Measurements from ENCODE around the gene ECE1.
A peak's percentile ranks its signal among the peaks of the same experiment; 100 is the strongest.
"Not testable (repeated sequence)": the region's sequence is repeated elsewhere in the genome, so short reads cannot be mapped to it uniquely, and the experiment has no call there.

The ECE1 gene

DNA sequence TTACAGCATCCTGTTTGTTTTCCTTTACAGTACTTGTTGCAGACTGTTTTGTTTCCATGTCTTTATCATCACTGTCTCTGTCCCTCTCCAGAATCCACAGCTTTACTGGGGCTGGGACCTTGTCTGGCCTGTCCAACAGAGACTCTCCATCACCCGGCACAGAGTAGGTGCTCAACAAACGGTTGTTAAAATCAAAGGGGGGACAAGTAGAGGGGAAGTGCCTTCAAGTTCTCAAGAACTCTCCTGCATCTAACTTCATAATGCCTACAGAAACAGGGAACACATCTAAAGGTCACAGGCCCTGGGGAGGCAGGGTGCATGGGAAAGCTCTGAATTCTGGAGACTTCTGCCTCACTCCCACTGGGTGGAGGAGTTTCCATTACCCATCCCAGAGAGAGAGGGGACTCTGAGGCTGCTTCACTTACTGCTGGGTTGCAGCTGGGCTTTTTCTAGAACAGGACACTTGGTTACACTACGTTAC, 2.3 kb upstream of the ECE1 start:
- no peak for DNase-seq (ENCODE audit: low spot score)

- no peak for DNase-seq (ENCODE audit: low spot score)
Measured at GRCh38 chr1:21291964-21292363, 1.7 kb upstream of the ECE1 start.

GRCh38 chr1:21291184-21291583, 921 bp upstream of the ECE1 start:
- no peak for DNase-seq (ENCODE audit: low spot score)

- no peak for DNase-seq (ENCODE audit: low spot score)
Measured at GRCh38 chr1:21290546-21290944, 282 bp upstream of the ECE1 start.

- no peak for DNase-seq (ENCODE audit: low spot score)
Measured at GRCh38 chr1:21289127-21289526, 1.1 kb downstream of the ECE1 start.

- DNase-seq (ENCODE audit: low spot score), result no peak
Measured at GRCh38 chr1:21287905-21288514, 2.3 kb downstream of the ECE1 start.

DNA sequence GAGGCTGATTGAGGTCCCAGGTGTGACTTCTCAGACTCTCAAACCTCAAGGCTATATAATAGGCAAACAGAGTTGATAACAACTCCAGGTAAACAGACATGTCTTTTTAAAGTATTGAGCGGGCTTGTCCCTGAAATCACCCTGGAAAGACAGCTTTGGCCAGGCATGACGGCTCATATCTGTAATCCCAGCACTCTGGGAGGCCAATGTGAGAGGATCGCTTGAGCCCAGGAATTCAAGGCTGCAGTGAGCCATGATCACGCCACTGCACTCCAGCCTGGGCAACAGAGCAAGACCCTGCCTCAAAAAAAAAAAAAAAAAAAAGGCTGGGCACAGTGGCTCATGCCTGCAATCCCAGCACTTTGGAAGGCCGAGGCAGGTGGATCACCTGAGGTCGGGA, 4.9 kb downstream of the ECE1 start:
- DNase-seq (ENCODE audit: low spot score), result not testable (repeated sequence)

DNA sequence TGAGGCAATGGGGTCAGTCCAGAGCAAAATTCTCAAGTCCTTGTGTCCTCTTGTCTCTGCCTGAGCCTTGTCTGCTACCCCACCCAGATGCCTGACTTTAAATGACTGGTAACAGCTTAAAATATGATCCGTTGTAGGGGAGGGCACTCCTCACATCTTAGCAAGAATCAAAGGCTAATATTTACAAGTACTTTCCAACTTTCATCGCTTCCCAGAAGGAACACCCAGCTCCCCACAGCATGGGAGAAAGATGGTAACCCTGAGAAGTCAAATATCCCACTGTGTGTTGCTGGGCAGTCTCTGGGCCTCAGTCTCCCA, 5.2 kb downstream of the ECE1 start:
- no peak for DNase-seq (ENCODE audit: low spot score)

GRCh38 chr1:21284206-21285054, 5.8 kb downstream of the ECE1 start:
- no peak for DNase-seq (ENCODE audit: low spot score)

DNA sequence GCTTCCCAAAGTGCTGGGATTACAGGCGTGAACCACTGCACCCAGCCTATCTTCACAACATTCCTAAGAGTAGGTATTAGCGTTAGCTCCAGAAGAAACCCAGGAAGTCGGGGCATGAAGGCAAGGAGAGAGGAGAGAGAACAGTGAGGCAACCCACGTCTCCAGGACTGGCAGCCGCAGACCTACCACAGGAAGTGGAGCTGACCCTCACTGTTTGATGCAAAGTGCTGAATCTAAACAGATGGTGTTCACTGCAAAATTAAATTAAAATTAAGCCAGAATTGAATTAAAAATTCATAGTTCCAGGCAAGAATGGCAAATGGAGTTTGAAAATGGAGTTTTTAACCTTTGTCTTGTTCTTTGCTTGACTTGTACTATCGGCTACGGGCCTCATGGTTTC, 6.7 kb downstream of the ECE1 start:
- DNase-seq (ENCODE audit: low spot score), result no peak

DNA sequence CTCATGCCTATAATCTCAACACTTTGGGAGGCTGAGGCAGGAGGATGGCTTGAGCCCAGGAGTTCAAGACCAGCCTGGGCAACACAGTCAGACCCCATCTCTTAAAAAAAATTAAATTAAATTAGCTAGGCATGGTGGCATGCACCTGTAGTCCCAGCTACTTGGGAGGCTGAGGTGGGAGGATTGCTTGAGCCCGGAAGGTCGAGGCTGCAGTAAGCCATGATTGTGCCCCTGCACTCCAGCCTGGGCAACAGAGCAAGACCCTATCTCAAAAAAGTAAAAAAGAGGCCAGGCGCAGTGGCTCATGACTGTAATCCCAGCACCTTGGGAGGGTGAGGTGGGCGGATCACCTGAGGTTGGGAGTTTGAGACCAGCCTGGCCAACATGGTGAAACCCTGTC, 8.2 kb downstream of the ECE1 start:
- DNase-seq (ENCODE audit: low spot score), result not testable (repeated sequence)

GRCh38 chr1:21280482-21280881, 9.8 kb downstream of the ECE1 start:
- DNase-seq (ENCODE audit: low spot score), result no peak

- DNase-seq (ENCODE audit: low spot score), result no peak
Measured at GRCh38 chr1:21280011-21280471, 10.2 kb downstream of the ECE1 start.

DNA sequence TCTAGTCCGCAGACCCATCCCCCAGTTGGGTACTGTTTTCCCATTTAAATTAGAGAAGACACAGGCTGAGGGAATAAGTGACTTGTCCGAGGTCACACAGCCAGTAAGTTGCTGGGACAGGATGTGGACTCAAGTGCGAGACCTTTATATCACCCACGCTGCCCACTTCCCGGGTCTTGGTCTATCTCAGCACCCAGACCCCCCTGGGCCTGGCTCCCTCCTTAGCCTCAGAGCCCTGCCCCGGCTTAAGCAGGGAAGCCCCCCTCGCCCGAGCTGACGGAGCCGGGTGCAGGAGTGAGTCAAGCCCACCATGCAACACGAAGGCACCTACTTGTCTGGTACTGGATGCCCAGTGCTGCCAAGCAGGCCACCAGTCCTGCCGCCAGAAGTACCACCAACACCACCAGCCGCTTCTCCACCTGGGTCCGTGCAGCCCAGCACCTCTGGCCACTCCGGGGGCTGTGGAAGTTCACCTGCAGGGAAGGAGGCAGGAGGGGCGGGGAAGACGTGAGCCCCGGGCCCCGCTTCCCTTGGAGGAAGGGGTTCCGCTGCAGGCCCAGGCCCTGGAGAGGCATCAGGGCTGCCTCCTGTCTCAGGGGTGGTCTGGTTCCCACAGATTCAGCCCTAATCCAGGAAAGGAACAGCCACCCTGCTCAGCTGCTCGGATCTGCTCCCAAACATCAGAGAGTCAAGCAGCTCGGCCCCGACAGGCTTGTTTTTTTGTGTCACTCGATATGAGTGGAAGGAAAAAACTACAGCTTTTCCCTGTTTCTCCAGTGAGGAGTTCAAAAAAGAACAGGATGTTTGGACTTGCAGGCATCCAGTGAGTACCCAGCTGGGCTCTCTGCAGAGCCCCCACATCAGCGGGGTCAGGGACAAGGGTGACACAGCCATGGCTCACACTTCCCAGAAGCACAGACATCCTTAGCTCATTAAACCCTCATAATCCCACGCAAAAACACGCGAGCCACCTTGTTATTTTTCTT, 11.1 kb downstream of the ECE1 start:
- DNase-seq (ENCODE audit: low spot score), result no peak

GRCh38 chr1:21278208-21278859, 11.9 kb downstream of the ECE1 start:
- DNase-seq (ENCODE audit: low spot score), result no peak

DNA sequence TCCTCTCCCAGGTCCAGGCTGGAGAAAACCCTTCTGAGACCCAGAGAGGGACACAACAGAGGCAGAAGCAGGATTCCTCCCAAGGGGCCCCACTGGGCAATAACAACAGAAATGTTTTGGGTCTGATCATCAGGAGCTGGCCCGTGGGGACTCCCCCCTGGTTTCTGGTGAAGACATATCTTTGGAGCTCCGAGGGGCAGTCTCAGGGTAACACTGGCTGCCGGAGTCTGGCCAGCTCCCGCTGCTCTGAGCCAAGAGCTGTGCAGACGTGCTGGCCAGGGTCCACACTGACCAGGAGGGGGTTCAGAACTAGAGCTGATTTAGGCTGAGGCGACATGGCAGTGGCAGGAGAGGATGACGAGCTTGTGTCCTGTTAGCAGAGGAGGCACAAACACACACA, 13.1 kb downstream of the ECE1 start:
- no peak for DNase-seq (ENCODE audit: low spot score)

GRCh38 chr1:21272540-21272939, 17.7 kb downstream of the ECE1 start:
- no peak for DNase-seq (ENCODE audit: low spot score)

- DNase-seq (ENCODE audit: low spot score), result no peak
Measured at GRCh38 chr1:21271550-21271949, 18.7 kb downstream of the ECE1 start.

GRCh38 chr1:21270086-21270689, 20.1 kb downstream of the ECE1 start:
- peak; percentile 69 for DNase-seq (ENCODE audit: low spot score)

DNA sequence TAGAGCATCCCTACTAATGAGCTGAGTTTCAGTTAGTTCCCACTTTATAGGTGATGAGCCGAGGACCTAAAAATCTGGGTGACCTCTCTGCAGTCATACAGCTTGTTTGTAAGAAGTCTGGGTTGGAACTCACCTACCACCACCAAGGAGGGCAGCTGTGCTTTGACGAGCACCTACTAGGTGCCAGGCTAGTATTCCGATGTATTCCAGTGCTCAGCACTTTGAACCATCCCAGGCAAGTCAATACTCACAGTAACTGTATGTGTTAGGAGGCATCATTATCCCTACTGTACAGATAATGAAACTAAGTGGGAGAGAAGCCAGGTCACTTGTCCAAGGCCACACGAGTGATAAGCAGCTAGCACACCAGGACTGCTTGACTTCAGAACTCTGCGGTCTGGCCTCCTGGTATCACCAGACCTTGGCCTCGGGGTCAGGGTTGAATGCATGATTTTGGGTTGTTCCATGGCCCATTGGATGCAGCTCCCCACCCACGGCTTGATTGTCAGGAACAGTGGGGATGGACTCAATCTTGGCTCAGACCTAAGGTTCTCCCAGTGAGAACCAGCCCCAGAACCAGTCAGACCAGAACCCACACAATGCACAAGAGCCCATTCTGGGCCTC, 20.7 kb downstream of the ECE1 start:
- DNase-seq (ENCODE audit: low spot score), result no peak

Data from cerebellar cortex (tissue), 1 donor.